H54 (cell line): ENCODE data around the gene GRIK4.

ENCODE experiments used
- DNase-seq: peaks from one replicate; pipeline ENCODE4 v3.0.0; 2011; ENCODE audit warnings: low spot score, mixed read lengths; ENCODE audit not compliant: insufficient read length
- FAIRE-seq: peaks from 3 replicates; lab custom pipeline; 2011; peaks lifted over from hg19 to GRCh38; lab: Jason Lieb, UNC
- POLR2A ChIP-seq: IDR thresholded peaks from 2 replicates; pipeline ENCODE4 v1.6.1; 2011; ENCODE audit warnings: low read depth, mild to moderate bottlenecking, low read length

The GRIK4 gene

GRCh38 chr11:120682866-120683265 lies 171.3 kb downstream of the GRIK4 start:
- DNase-seq (no peak), FAIRE-seq (no peak)
- no peak for TF ChIP-seq POLR2A

- no peak for TF ChIP-seq POLR2A
- DNase-seq (no peak), FAIRE-seq (no peak)
Measured at GRCh38 chr11:120686516-120686915, 175.0 kb downstream of the GRIK4 start.

GRCh38 chr11:120688163-120688562 lies 176.6 kb downstream of the GRIK4 start:
- no peak for FAIRE-seq
- DNase-seq = no peak
- TF ChIP-seq POLR2A = no peak

- DNase-seq (no peak), FAIRE-seq (no peak)
- TF ChIP-seq POLR2A = no peak
Measured at GRCh38 chr11:120689596-120690275, 178.2 kb downstream of the GRIK4 start.

GRCh38 chr11:120690406-120690805 lies 178.9 kb downstream of the GRIK4 start:
- DNase-seq = no peak
- no peak for TF ChIP-seq POLR2A
- no peak for FAIRE-seq

- FAIRE-seq (no peak), DNase-seq (no peak)
- TF ChIP-seq POLR2A = no peak
Measured at GRCh38 chr11:120694726-120695125, 183.2 kb downstream of the GRIK4 start.

- TF ChIP-seq POLR2A = no peak
- no peak for FAIRE-seq
- DNase-seq = no peak
Measured at GRCh38 chr11:120695426-120695825, 183.9 kb downstream of the GRIK4 start.

- DNase-seq (no peak), FAIRE-seq (no peak)
- TF ChIP-seq POLR2A = no peak
Measured at GRCh38 chr11:120695939-120696338, 184.4 kb downstream of the GRIK4 start.

GRCh38 chr11:120696597-120697218 lies 185.2 kb downstream of the GRIK4 start:
- DNase-seq = no peak
- TF ChIP-seq POLR2A = no peak
- no peak for FAIRE-seq

GRCh38 chr11:120698918-120699317 lies 187.4 kb downstream of the GRIK4 start:
- FAIRE-seq (no peak), DNase-seq (no peak)
- no peak for TF ChIP-seq POLR2A

GRCh38 chr11:120702656-120703055 lies 191.1 kb downstream of the GRIK4 start:
- FAIRE-seq (no peak), DNase-seq (no peak)
- no peak for TF ChIP-seq POLR2A

GRCh38 chr11:120703358-120704152 lies 192.0 kb downstream of the GRIK4 start:
- TF ChIP-seq POLR2A = no peak
- FAIRE-seq = no peak
- DNase-seq = no peak

GRCh38 chr11:120704256-120704750 lies 192.8 kb downstream of the GRIK4 start:
- FAIRE-seq (no peak), DNase-seq (no peak)

GRCh38 chr11:120706257-120706656 lies 194.7 kb downstream of the GRIK4 start:
- TF ChIP-seq POLR2A = no peak
- FAIRE-seq = no peak
- no peak for DNase-seq

More at GRCh38 chr11:120704256-120704750, 192.8 kb downstream of the GRIK4 start:
- no peak for TF ChIP-seq POLR2A
